ENCODE measurements around the gene TXN.

TXN gene
- total RNA-seq: 98.5 to 486 (median 194) reads per million in 17 experiments

- DNase-seq: peak; percentile 96 to 99 (median 97)
These were observed at the start of gene TXN for GRCh38 chr9:110256380-110257096. Gene TXN (minus strand): TSS chr9:110256507. CDS start chr9:110256435, 72 bp downstream.

- DNase-seq: peak; percentile 60 to 88 (median 74)
These were observed 46.8 kb upstream of the TXN start for GRCh38 chr9:110303133-110303532.

DNA sequence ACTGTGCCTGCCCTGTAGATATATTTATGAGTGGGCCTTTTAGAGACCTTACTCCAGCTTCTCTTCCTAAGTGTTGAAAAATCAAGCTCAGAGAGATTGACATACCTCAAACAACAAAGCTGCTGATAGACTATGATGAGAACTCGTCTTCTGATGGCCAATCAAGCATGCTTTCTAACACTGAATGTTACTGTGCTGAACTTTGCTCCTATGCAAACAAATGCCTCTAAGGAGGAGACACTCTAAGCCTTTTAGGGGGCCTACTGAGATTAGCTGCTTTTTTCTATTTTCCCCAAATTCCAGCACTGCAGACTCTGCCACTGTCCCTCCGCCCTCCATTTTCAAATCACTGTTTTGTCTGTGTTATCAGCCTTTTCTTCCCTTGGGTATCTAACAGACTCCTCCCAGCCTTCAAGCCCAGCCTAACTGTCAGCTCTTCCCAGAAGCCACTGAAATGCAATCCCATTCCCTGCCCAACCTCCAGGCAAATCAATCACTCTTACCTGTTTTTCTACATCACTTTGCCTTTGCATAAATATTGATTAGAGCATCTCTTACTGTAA is 41.8 kb upstream of the TXN start:
- no peak for DNase-seq

DNA sequence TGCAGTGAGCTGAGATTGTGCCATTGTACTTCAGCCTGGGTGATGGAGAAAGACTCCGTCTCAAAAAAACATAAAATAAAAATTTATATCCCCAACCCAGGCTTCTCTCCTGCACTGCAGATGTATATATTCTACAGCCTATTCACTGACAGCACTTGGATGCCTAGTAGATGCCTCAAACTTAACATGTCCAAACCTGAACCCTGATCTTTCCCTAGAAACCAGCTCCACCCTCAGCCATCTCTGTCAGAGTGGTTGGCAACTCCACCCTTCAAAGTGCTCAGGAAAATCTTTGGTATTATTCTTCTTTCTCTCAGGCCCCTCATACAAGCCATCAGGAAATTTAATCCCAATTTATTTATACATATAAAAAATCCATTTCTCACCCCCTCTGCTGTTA is 36.9 kb upstream of the TXN start:
- no peak for DNase-seq

- DNase-seq: no peak
These were observed 35.7 kb upstream of the TXN start for GRCh38 chr9:110291921-110292557.

DNA sequence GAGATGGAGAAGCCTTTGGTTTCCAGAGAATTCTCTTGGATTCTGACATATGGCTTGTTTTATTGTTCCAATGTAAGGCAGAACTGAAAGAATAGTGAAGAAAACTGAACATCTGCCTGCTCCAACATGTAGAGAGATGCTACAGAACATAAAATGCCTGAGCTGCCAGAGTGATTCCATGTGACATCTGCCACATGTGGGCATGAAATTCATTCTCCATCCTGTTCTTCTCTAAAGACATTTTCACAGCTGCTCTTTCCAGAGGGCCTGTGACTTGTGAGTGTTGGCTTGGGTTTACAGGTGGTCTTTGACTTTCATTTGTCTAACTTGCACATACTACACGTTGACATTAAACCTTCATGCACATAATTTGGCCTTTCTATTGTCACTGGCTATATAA is 33.7 kb upstream of the TXN start:
- DNase-seq: no peak

- no peak for DNase-seq
These were observed 32.2 kb upstream of the TXN start for GRCh38 chr9:110288503-110288902.

- DNase-seq: no peak
These were observed 31.0 kb upstream of the TXN start for GRCh38 chr9:110287289-110287680.

GRCh38 chr9:110284211-110284844 is 28.0 kb upstream of the TXN start:
- DNase-seq: no peak

DNA sequence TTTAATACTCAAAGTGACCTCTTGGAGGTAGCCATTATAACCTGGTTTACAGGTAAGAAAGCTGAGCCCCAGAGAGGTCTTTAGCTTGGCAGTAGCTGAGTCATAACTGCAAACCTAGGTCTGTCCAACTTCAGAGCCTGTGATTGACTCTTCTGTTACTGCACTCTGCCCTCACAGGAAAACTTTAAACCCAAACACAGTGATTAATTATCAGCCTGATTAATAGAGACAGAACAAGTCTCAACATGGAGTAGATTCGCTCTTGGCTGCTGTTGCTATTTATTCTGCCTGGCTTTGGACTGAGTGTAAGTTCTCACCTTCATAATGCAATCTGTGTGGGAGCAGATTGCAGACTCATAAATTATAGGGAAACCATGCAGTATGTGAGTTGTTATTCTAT is 27.4 kb upstream of the TXN start:
- no peak for DNase-seq

GRCh38 chr9:110282739-110283081 is 26.4 kb upstream of the TXN start:
- DNase-seq: no peak

- peak; percentile 51 to 75 (median 62) for DNase-seq
These were observed 25.9 kb upstream of the TXN start for GRCh38 chr9:110282018-110282738.

DNA sequence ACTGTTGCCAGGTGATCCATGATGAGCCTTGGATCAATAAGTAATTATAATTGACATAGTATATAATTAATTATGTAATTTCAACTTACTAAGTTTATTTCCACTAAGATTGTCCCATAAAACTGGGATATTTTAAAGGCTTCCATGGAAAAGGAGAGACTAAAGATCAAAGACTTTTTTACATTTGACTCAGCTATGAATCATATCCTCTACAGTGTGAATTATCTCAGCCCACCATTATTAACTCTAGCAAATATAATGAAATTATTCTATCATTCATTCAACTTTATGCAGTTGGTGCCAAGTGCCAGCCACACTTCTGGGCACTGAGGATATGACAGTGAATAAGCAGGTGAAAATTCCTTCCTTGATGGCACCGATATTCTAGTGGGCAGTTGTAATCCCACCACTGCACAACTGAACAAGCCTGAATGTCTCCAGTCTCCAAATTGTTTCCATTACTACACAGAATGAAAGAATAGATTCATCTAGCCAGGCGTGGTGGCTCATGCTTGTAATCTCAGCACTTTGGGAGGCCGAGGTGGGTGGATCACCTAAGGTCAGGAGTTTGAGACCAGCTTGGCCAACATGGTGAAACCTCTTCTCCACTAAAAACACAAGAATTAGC is 21.9 kb upstream of the TXN start:
- no peak for DNase-seq

DNA sequence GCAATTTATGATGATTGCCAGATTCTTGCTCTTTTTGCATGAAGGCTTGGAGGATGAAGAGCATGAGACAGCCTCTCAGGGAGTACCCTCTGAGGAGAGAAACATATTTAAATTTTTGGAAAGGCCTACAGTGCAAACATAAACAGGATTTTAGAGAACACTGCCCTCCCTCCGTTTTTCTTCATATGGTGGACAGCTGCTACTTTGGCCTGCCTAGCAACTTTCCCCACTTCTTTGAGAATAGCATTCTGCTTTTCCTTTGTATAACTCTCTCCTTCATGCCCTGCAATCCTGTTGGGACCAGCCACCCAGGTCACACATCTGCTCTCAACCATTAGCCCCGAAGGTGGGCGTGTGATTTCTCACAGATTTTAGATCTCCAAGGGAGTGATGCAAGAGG is 20.5 kb upstream of the TXN start:
- DNase-seq: no peak

DNA sequence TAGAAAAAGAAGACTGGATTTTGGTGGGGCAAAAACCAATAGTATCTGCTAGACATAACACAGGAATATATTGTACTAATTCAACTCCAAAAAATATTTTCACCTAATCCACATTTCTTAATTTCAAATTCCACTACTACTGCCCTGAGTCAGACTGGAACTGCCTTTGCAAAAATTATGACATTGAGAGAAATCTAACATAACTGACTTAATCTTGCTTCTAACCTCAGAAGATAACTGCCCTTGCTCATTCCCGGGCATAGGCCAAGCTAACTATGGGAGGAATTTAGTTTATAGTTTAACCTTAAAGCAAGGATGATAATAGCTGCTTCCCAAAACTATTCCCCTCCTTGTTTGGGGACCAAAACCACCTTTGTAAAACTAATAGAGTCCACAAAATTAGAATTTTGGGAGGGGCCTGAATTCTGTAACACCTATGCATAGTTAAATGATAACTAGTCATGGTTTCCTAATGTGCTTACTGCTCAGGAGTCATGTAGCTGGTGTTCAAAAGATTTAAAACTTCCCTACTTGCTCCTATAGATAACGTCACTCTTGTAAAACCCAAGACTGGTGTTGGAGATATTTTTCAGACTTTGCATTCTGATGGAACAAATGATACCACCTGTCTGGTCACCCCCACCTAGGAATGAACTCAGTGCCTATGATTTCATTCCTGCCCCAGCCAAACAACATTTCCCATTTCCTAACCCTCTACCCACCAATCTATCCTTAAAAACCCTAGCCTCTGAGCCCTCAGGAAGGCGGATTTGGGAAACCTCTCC is 14.1 kb upstream of the TXN start:
- no peak for DNase-seq

DNA sequence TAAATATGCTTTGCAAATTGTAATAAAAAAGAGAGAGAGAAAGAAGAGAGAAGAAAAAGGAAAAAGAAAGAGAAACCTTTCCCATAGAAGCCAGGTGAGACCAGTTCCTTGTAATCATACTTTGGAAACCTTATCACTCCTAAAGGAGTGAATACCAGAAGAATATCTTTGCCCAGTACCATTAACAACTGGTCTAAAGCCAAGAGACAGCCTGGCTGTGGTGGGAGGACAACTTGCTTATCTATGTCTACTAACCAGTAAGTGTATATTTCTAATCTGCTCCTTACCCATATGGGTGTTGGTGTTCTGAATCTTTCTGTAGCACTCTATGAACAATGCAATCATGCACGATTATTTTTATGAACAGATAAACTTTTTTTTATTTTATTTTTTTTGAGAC is 10.5 kb upstream of the TXN start:
- DNase-seq: no peak

- no peak for DNase-seq
These were observed 5.3 kb upstream of the TXN start for GRCh38 chr9:110261632-110262031.

- no peak for DNase-seq
These were observed 4.6 kb upstream of the TXN start for GRCh38 chr9:110260911-110261310.

DNA sequence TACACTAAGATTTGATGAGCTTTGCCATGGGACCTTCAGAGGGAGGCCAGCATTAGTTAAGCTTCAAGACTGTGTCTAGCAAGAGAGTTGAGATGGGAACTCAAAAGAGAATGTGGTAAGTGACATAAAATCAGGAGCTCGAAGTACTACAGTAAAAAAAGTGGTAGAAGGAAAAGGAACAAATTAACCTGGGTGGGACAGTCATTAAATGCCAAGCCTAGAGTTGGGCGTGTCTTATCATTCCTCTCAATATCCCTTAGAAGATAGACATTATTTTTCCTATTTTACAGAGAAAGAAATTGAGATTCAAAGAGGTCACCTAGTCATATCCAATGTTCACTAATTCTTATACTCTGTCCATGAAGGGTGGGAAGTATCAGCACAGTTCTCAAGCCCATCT is 3.3 kb upstream of the TXN start:
- DNase-seq: no peak

DNA sequence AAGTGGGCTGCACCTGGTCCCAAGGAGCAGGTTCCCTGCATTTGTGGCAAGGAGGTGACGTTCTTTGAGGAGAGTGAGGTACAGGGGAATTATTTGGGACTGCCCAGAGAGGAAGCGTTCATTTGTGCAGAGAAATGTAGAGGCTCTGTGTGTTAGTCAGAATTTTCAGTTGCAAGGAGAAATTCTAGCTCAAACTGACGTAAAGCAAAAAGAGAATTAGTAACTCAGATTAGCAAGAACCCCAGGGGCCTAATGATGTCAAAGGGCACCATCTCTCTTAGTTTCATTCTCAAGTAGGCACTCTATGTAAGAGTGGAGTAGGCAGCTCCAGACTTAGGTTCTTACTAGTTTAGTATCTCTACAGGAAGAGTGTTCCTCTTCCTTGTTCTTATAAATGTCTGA is 2.4 kb upstream of the TXN start:
- peak in 3 of 4 experiments; percentile 35 to 63 (median 53) for DNase-seq

- peak; percentile 24 to 53 (median 46) for DNase-seq
These were observed 1.6 kb upstream of the TXN start for GRCh38 chr9:110257956-110258355.
